Hematopoietic multipotent progenitor cell treated with erythropoietin and hydrocortisone succinate and interleukin-3 and kit ligand, for 15 days (in vitro differentiated cells): ENCODE measurements around the gene LRPPRC.
"Not testable (repeated sequence)": the region's sequence is repeated elsewhere in the genome, so short reads cannot be mapped to it uniquely, and the experiment has no call there.

Experiments
- DNase-seq: peaks from one replicate; pipeline ENCODE4 v3.0.0-alpha.2; 2015; ENCODE audit warnings: low spot score

LRPPRC gene

DNA sequence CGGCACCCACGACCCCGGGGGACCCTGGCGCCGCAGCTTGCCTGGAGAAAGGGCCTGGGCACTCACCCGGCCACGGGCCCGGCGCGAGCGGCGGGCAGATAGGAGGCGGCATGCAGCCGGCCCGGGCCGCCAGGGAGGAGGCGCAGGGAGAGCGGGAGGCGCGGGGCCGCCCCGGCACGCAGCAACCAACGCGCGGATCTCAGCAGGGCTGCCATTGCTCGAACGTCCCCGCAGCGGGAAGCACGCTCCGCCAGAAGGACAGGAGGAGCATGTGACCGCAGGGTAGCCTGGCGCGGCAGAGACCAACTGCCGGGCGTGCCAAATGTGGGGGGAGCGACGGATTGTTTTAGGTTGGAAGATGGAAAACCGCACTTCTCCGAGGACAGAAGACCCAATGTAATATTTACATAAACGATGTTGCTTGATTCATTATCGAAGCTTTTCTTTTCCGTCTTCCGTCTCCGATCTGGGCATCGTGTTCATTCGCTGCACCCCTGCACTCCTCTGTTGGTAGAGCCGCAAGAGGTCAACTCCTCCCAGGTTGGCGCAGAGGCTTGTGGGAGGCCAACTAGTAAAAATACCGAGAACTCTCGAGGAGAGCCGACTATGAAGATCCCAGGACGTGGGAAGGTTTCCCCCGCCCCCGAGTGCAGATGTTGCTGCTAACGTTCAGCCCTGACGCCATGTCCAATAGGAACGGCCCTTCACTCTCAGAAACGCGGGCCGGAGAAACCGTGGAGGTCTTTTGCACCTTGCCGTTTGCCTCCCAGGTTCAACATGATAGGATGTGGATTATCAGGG lies at the start of gene LRPPRC:
Gene LRPPRC (minus strand): TSS at position 257 of the 801 bp plus-strand sequence. CDS start 42 bp downstream, at position 215.
- peak; percentile 93 for DNase-seq

DNA sequence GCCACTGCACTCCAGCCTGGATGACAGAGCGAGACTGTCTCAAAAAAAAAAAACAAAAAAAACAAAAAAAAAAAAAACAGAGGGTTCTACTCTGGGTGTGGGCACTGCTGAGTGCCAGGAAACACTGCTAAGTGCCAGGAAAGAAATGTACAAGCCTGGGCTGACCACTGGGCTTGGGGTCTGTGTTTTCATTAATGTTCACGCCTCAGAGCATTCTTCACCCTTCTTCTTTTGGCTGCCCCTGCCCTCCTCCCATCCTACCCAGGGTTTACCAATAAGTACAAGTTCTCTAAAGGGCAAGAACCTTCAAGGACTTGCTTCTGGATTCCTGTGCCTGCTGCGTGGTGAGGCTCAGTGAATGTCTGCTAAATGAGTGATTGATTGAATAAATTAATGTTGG lies 49.3 kb upstream of the LRPPRC start:
- no peak for DNase-seq

DNA sequence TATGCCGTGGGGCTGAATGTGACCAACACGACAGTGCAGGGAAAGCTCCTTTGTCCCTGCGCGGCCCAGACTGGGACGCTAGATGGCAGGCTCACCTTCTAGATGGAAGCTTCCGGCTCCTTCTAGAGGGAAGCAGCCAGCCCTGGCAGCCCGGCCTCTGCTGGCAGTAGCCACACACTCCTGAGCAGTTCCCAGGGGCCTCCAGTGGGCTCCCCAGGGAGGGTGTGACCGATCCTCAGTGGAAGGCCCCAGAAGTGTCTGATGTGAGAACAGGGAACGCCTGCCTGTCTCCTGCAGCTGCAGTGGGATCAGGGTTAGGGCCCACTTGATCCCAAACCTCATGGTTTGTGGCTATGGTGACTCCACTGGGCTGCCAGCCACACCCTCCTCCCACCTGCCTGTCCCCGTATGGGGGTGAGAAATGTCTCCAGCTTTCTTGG lies 48.5 kb upstream of the LRPPRC start:
- DNase-seq: peak; percentile 63

DNA sequence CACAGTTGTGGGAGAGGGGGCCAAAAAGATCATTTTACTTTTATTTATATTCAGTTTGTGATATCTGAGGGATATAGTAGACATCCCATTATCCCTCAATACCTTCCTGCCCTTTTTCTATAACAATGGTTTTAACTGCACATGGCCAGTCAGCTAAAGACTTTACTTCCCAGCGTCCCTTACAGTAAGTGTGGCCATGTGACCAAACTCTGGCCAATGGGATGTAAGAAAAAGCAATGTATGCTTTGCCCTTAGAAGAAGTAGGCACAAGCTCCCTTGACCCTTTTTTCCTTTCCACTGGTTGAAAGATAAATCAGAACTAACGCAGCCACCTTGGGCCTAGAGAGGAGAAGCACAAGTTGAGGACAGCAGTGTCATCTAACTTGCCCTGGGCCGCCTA lies 44.6 kb upstream of the LRPPRC start:
- DNase-seq: no peak

DNA sequence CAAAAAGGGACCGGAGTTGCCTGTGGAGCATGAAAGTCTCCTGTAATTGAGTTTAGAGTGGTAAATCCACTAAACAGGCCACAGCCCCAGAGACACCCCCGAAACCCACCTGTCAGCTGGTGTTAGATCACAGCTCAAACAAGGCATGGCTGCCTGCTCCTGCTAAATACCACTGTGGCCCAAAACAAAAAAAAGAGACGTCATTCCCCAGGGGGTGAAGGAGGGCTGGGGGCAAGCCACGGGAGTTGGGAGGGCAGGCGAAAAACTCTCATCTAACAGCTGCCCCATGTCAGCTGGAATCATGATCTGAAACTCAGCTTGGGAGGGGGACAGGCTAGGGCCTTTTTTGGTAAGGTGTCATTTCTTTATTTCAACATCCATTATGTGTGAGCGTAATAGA lies 42.5 kb upstream of the LRPPRC start:
- no peak for DNase-seq

DNA sequence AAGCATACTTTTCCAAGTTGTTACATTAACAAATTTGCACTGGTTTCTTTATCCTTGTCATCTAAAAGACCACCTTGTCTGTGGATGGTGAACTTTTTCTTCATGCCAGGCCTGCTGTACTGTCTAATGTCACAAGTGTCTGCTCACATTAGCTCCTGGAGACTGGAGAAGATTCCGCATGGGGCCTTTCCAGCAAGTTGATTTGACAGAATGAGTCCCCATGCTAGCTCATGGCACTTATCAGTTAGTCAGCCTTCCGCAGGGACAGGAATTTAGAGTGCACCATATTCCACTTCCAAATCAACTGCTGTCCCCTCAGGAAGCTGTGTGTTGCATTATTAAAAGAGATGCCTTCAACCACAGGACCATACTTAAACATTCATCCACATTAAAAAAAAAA lies 41.4 kb upstream of the LRPPRC start:
- DNase-seq: no peak

DNA sequence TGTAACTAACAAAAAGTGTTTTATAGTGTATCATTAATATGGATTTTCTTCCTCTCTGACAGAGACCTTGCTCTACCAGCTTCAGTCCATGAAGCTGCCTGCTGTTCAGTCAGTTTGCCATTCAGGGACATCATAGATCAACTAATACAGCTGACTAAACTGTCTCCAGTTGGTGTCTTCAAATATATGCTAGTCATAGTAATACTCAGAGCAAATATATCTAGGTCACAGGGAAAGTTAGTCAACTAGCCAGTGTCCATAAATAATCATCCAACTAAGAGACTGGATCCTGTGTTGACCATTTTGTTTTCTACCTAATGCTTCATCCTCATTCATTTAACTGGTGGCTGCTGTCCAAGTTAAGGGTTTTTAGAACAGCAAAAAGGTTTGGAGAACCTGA lies 38.2 kb upstream of the LRPPRC start:
- no peak for DNase-seq

DNA sequence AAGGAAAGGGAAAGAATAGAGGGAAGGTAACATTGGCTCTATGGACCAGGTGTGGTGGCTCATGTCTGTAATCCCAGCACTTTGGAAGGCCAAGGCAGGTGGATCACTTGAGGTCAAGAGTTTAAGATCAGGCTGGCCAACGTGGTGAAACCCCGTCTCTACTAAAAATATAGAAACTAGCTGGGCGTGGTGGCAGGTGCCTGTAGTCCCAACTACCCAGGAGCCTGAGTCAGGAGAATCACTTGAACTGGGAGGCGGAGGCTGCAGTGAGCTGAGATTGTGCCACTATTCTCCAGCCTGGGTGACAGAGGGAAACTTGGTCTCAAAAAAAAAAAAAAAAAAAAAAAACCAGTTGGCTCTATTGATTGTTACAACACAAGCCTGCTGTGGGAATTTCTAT lies 31.3 kb upstream of the LRPPRC start:
- not testable (repeated sequence) for DNase-seq

DNA sequence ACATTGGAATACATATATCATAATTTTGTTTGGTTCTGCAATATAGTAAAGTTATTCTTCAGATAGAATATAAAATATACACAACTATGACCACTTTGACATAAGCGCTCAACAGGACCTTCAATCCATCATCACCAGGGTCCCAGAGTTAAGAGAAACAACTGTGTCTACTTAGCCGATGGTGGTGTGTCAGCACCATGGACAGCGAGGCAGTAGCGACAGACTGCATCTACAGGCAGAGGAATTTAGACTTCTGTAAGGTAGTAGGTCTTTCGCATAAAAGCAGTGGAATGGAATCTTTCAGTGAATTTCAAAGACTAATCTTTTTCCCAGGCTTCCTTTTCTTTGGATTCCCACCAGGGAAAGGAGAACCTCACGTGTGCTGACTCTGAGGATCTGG lies 20.5 kb upstream of the LRPPRC start:
- DNase-seq: no peak

DNA sequence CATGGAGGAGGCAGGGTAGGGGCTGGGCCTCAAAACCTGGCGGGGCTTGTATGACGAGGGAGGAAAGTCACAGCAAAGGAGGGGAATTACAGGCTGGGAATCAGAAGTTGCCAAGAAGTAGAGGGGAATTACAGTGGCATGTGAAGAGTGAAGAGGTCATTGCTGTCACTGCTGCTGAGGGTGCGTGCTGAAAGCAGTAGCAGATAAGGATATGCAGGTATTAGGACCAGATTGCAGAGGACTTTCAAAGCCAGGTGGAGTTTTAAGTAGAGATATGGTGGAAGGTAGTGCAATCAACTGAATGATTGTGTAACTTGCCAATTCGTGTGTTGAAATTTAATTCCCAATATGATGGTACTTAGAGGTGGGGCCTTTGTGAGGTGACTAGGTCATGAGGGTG lies 19.4 kb upstream of the LRPPRC start:
- no peak for DNase-seq

DNA sequence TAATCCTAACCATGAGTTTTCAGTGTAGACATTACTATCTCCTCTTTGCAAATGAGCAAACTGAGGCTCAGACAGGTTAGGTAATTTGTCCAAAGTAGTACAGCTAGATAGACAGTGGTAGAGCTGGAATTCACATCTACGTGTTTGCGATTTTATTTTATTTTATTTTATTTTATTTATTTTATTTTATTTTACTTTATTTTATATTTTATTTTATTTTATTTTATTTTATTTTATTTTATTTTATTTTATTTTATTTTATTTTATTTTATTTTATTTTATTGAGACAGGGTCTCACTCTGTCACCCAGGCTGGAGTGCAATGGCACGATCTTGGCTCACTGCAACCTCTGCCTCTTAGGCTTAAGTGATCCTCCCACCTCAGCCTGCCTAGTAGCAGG lies 17.4 kb upstream of the LRPPRC start:
- not testable (repeated sequence) for DNase-seq

DNA sequence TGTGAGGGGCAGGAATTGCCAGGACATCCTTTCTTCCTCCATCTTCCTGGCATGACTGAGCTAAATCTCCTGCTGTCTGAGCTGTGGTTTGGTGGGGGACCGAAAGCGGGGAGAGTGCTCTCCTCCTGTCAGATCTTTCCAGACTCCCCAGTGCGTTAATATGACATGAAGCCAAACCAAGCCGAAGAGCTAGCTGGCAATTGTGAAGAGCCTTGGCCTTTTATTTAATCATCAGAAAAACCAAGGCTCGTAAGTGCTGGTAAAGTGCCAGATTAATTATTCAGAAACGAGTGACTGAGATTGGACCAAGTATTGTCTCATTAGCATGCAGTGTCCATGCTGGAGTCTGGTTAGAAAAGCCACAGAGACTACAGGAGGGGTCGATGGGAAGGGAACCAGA lies 14.5 kb upstream of the LRPPRC start:
- DNase-seq: no peak

DNA sequence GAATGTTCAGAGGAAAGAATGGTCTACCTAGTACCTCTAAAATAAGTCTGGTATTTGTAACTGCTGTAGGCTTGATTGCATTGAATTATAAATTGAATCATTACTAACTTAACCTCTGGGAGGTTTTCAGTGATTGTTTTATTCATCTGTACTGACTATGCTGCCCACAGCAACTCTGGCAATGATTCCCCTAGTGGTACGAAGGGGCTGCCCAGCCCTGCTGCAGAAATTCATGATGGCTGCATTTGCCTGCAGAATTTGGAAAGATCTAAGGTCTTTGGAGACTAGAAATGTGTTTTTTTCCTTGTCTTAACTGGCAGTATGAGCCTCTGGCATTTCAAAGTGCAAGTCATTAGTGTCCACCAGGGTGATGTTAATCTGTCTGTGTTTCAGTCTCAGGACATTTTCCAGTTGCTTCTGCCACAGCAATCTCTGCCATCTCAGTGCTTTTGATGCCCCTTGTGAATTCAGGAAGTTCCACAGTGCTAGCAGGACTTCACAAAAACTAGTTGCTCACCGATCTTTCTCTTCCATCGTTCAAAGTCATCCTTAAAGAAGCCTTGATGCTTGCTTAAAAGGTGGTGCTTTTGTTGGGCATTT lies 13.4 kb upstream of the LRPPRC start:
- DNase-seq: no peak

DNA sequence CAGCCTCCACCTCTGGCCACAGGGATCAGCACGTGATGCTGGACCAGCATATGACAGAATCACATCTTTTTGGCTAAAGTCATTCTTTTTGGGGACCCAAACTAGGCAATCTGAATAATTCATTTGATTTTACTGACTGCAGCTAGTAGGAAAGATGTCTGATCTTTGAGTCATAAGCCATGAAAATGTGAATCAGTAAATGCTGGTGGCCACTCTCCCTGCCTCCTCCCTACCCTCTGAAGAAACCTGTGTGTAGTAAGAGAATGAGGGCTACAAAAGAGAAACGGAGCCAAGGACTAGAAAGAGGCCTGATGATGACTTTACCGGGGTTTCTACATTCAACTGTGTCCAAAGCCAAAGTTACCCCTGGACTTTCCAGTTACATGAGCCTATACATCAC lies 10.1 kb upstream of the LRPPRC start:
- DNase-seq: no peak

DNA sequence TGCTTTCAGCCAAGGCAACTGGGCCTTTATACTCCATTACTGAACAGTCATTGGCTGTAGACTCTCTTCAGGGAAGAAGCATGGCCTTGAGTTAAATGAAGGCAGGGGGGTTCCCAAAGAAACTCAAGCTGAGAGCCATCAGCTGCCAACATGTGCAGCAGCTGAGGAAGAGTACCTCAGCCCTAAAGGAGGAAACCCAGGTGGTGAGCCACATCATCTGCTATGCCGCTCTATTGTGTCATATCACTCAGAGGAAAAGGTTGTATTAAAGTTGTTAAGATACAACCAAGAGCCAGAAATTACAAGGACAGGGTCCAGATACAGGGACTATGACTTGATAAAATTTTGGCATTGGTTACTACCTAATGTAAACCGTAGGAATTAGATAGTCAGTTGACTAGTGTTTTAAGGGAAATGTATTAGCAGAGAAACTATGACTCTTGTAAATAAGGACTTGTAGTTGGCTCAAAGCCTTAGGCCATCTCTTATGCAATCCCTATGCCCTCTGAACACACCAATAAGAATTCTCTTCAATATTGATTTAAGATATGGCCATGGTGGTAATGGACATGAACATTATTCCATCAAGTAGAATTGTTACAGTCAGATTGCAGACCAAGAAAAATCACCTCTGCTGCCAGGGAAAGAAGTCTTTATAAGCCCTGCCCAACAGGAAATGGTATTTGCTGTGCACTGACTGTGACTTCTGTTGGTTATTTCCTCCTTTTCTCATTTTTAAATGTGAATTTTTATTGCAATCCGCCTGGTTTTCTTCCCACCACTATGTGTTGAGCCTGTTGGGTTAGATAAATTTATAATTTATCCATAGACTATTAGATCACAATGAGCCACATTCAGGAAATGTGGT lies 9.2 kb upstream of the LRPPRC start:
- no peak for DNase-seq

DNA sequence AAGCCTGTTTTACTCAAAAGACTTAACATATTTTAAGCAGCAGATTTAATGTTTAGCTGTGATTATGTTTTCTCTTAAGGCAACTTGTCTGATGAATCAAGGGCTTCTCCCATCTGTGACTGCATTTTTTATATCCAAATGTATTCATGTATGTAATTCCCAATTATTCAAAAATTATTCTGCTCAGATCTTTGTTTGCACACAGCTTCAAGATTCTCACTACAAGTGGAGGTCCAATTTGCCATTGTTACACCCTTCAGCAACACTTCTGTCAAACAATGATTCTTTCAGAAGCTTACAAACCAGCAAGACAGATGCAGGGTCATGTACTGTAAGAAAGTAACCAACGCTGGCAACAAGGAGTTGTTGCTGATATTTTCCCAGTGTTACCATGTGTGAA lies 5.9 kb upstream of the LRPPRC start:
- no peak for DNase-seq

DNA sequence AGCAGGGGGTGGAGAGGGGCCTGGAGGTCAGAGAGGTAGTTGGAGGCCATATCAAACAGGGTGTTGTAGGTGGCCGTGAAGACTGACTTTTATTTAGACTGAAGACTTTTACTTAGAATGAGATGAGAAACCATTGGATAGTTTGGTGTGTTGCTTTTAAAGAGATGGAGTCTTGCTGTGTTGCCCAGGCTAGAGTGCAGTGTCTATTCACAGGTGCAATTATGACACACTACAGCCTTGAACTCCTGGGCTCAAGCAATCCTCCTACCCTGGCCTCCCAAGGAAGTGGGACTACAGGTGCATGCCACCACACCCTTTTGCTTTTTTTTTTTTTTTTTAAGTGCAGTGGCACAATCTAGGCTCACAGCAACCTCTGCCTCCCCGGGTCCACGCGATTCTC lies 2.5 kb upstream of the LRPPRC start:
- DNase-seq: no peak

DNA sequence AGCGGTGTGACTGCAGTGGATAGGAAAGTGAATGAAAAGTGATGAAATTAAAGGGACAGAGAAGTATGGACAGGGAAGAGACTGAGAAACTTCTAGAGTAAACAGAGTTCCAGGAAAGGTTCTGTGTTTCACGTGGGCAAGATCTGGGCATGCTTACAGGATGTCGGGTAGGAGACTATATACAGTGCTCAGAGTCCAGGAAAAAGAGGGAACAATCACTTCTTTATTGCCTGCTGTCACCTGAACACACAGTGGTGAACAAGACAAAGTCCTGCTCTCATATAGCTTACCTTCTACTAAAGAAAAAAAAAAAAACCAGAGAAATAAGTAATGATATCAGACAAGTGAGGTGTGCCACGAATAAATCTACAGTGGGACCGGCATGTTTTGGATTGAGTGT lies 2.4 kb downstream of the LRPPRC start:
- no peak for DNase-seq

DNA sequence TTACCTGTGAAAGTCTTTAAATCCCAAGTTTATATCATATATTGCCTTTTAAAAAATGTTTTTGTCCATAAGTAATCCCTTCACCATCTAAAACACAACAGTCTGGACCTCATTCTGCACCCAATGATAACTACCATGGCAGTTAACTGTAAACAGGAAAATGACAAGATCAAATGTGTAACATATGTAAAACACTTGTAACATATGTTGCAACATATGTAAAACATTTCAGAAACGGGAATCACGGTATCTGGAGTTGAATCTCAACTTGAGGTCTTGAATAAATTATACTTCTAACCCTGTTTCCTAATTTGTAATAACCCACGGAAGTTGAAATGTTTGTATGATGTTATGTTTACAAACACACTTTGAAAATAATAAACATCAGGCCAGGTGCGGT lies 6.2 kb downstream of the LRPPRC start:
- DNase-seq: no peak

DNA sequence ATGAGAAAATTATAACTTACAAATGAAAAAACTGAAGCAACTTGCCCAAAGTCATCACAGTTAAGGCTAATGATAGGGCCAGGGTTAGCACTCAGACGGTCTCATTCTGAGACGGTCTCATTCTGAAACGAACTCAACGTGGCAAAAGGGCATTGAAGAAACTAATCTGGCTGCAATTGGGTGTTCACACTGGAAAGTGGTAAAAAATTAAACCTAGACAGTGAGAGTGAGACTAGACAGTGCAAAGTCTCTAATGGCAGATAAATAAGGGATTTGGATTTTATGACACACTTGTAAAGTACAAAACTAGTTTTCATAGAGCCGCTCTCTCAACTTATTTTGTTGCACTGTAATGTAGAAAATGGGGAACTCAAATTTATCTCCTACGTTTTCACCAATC lies 9.2 kb downstream of the LRPPRC start:
- DNase-seq: no peak

DNA sequence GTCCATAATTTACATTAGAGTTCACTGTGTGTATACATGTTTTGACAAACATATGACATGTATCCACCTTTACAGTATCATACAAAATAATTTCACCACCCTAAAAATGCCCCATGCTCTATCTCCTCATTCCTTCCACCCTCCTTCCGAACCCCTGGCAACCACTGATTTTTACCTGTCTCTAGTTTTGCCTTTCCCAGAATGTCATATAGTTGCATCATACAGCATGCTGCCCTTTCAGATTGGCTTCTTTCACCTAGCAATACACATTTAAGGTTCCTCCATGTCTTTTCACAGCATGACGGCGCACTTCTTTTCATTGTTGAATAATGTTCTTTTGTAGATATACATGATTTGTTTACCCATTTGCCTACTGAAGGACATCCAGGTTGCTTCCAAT lies 10.4 kb downstream of the LRPPRC start:
- DNase-seq: no peak

DNA sequence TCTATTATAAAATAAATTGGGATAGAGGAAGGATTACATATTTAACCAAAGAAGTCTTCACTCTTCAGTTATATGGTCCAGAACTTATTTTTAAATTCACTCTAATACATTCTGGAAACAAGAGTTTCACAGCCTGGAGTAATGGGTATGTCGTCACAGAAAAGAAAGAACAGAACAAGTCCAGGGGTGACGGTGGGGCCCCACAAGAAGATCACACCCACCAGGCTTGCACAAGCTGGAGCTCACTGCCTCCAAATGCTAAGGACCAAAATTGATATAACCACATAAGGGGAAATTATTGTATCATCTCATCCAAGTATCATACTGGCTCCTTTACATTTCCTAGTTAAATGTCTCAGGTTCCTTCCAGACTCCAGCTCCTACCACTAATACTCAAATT lies 11.3 kb downstream of the LRPPRC start:
- no peak for DNase-seq

DNA sequence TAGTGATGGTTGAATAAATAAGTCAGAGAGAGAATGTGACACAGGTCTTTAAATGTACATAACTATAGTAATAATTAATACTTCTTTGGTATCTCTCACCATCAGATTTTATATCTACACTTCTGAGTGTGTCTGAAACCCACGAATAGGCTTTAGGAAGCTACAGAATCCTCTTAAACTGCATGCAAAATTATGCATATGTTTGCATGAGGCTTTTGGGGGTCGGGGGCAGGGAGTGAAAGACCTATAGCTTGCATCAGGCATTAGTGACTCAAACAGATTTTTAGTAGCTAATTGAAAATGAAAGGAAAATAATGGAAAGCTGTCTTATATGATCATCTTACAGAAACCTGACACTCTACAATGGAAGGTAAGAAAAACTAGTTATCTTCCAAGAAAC lies 14.9 kb downstream of the LRPPRC start:
- no peak for DNase-seq
